ENCODE results near the gene TLK2.
"Not testable (repeated sequence)": the region's sequence is repeated elsewhere in the genome, so short reads cannot be mapped to it uniquely, and the experiment has no call there.

GRCh38 chr17:62560971-62561370, 82.3 kb downstream of the TLK2 start:
- not testable (repeated sequence) for TF ChIP-seq CTCF (IDR thresholded peaks at IDR 0.05; ENCODE audit: low read length); EZH2 (optimal IDR thresholded peaks at IDR 0.05; ENCODE audit: low read depth, low read length); EZH2phosphoT487 (IDR thresholded peaks at IDR 0.05; ENCODE audit: low read length)
